GM21717 (cell line): Measurements from ENCODE around the gene FAM83F.

Source experiments
- ATAC-seq: cut with Tn5 transposase; IDR thresholded peaks from one replicate; pipeline ENCODE4 v1.9.1; 2021; ENCODE audit warnings: mild to moderate bottlenecking, moderate library complexity; ENCODE audit not compliant: unreplicated experiment

Gene FAM83F

DNA sequence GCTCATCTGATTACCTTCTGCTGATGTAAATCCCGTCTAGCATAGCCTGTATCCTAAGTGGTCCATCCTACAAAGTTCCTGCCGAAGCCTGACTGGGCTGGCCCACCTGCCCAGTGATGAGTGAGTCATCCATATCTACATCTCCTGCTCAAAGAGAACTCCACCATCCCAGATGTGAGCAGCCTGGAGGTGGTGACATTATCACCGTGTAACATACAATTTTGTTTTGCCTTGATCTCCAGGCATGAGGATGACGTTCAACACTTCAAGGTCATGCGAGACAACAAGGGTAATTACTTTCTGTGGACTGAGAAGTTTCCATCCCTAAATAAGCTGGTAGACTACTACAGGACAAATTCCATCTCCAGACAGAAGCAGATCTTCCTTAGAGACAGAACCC, 29.0 kb upstream of the FAM83F start:
- no peak for ATAC-seq

DNA sequence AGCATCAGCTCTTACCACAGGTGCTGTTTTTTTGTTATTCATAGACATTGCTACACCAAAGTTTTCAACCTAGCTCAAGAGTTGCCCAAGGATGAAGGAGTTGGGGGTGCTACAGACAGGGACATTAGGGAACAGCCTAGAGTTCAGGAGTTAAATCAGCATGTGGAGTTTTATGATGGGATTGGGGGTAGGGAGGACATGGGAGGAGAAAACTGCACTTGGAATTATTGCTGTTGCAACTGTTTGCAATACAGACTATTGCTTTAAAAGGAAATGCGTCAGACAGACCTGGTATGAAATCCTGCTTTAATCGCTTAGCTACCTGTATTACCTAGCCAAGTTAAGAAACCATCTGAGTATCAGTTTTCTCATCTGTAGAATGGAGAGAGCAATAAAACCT, 28.3 kb upstream of the FAM83F start:
- ATAC-seq: no peak

GRCh38 chr22:39967103-39967829, 27.5 kb upstream of the FAM83F start:
- no peak for ATAC-seq

- ATAC-seq: no peak
Observed at GRCh38 chr22:39967996-39968972, 26.5 kb upstream of the FAM83F start.

DNA sequence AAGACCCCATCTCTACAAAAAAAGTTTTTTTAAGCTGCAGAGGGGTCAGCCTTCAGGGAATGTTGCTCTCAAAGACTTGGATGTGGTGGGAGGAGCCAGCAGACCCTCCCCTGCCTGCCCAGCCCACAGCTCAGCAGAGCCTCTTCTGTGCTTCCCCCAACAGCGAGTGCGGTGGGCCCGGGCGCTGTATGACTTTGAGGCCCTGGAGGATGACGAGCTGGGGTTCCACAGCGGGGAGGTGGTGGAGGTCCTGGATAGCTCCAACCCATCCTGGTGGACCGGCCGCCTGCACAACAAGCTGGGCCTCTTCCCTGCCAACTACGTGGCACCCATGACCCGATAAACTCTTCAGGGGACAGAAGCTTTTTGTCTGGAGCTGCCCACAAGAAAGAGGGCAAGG, 24.0 kb upstream of the FAM83F start:
- ATAC-seq: no peak

DNA sequence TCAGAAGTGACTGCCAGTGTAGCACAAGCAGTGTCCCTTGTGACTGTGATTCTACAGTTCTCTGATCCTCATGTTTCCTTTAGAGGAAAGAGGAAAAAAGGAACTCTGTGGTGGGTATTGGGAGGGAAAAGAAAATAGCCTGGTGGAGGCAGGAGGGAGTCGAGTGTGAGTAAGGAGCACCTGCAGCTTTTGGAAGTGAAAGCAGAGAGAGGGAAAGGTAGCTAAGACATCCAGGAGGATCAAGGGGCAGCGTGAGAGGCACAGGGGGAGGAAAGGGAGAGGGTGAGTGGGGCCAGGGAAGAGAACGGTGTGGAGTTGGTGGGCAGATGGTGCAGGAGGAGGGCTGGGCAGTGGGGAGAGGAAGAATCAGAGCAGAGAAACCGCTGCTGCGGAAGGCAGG, 22.1 kb upstream of the FAM83F start:
- ATAC-seq: no peak

GRCh38 chr22:39973656-39974055, 21.1 kb upstream of the FAM83F start:
- no peak for ATAC-seq

DNA sequence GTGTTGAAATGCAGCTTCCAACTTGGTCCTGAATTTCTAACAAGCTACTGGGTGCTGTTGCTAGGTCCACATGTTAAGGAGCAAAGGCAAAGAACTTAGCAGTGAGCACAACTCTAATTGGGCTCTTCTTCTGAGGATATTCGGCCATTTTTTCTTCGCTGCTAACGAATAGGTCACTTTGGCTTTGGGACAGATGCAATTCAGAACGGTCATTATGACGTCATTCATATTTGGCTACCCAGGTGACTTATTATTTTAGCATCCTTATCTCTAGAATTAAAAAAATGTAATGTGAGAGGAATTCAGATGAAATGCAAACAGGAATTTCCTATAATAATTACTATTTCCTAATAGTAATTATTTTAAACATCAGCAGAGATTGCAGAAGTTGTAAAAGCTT, 20.7 kb upstream of the FAM83F start:
- no peak for ATAC-seq

DNA sequence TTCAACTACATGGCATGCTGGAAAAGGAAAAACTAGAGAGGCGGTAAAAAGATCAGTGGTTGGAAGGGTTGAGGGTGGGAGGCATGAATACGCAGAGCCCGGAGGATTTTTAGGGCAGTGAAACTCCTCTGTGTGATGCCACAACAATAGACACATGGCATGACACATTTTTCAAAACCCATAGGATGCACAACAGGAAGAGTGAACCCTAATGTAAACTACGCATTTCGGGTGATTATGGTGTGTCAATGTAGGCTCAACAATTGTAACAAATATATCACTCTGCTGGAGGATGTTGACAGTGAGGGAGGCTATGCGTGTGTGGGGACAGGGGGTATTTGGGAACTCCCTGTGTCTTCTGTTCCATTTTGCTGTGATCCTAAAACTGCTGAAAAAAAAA, 15.7 kb upstream of the FAM83F start:
- ATAC-seq: no peak

GRCh38 chr22:39979458-39979857, 15.3 kb upstream of the FAM83F start:
- no peak for ATAC-seq

GRCh38 chr22:39980596-39980995, 14.2 kb upstream of the FAM83F start:
- ATAC-seq: no peak

GRCh38 chr22:39983346-39983745, 11.4 kb upstream of the FAM83F start:
- ATAC-seq: no peak

GRCh38 chr22:39984006-39984405, 10.7 kb upstream of the FAM83F start:
- ATAC-seq: no peak

GRCh38 chr22:39984746-39985145, 10.0 kb upstream of the FAM83F start:
- no peak for ATAC-seq

DNA sequence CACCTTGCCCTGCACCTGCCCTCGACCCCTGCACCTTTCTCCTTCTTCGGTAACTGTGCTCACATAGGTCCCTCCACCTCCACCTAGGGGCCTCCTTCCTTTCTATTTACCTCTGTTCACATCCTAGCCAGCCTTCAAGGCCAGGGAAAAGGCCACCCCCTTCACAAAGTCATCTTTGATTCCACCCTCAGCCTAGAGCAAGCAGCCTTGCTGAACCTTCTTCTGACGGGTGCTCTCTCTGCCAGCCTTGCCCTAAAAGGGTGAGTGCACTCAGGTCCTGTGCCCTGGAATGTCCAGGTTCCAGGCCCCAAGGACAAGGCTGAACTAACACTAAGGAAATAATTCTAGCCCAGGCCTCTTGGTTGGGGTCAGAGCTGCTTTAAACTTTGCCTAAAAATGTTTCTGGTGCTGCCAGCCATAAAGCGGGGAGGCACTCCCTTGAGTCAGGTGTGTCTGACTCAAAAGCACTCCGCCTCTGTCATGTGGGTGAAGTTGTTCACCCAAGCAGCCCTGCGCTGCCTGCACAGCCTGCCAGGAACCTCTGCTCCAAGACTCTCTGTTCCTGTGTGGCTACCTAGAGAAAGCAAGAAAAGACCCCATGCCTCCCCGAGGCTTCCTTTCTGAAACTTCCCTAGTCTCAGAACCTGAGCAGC, 9.2 kb upstream of the FAM83F start:
- ATAC-seq: no peak

DNA sequence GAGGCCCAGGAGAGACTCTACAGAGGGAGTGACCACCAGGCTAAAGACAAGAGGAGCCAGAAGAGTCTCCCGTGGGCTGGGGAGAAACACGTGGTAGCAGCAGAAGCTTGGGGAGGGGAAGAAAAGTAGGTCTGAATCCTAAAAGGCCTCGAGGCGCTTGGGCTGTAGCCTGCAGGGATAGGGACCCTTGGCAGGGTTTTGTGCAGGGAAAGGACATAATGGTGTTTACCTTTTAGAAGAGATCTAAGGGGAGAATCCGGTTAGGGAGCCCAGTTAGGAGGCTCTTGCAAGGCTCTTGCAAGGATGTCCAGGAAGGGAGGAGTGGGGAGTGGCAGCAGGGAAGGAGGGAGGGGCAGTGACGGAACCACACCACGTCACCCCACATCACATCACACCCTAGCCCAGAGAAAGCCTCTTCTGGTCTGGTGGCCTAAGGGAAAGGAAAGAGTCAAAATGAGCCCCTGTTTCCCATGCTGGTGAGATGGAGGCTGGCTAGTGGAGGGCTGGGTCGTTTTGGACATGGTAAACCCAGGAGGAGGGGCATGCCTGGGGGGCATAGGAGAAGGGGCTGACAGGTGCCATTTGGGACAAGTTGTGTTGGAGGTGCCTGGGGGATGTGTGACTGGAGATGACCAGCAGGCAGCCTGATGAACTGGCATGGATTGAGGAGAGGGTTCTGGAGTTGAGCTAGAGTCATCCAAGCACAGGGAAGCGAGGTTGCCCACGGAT, 6.2 kb upstream of the FAM83F start:
- ATAC-seq: no peak

DNA sequence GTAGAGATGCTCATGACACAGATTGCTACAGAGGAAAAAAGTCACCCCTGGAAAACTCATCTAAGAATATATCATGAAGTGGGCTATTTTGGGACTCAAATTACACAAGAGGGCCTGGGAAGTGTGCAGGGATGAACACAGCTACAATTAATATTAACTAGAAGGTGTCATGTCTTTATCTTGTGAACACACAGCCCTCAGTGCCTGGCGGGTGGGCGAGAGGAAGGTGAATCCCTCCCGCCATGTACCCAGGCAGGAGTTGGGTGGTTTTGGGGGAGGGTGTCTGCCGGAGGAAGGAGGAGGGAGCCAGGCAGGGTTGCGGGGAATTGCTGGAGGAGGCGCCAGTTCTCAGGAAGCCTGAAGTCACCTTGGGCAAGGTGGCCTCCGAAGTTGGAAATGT, 5.1 kb upstream of the FAM83F start:
- ATAC-seq: no peak

- ATAC-seq: no peak
Observed at GRCh38 chr22:39990686-39991085, 4.1 kb upstream of the FAM83F start.

- no peak for ATAC-seq
Observed at GRCh38 chr22:39991159-39991860, 3.4 kb upstream of the FAM83F start.

DNA sequence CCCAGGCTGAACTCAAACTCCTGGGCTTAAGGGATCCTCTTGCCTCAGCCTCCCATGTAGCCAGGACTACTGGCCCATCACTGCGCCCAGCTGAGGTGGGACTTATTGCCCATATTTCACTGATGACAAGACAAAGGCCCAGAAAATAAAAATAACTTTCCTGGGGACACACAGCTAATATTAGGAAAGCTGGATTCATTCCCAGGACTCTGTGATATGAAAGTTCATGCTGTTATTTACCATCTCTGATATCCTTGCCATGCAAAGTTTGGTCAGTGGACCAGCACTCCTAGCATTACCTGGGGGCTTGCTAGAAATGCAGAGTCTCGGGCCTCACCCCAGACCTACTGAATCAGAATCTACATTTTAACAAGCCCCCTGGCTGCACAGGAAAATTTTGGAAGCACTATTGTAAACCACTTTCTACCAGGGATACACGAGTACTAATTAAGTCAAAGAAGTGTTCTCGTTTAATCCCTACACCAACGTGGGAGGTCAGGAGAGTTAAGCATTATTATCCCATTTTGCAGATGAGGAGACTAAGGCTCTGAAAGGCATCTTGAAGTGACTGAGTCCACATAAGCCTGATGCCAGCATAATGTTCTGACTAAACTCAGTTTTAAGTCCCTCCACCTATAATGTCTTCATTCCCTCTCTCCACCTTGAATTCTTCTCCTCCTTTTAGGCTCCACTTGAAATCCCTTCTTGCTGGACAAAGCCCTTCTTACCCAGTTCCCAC, 2.5 kb upstream of the FAM83F start:
- no peak for ATAC-seq
